IPS-20b (cell line): ENCODE measurements around the gene RITA1.

Experiments used
- H3K27ac ChIP-seq: one replicate; pipeline ENCODE4 v1.5.1; 2013; ENCODE audit warnings: low read length
- H3K27me3 ChIP-seq: 2 replicates; pipeline ENCODE4 v1.6.1; 2013; ENCODE audit warnings: mild to moderate bottlenecking, low read length, inconsistent platforms; ENCODE audit not compliant: insufficient read depth
- H3K36me3 ChIP-seq: 2 replicates; pipeline ENCODE4 v1.6.1; 2013; ENCODE audit warnings: low read depth, mild to moderate bottlenecking, inconsistent platforms, low read length, moderate library complexity; ENCODE audit not compliant: insufficient read depth
- H3K4me1 ChIP-seq: 2 replicates; pipeline ENCODE4 v1.6.1; 2013; ENCODE audit warnings: mild to moderate bottlenecking, control low read depth, inconsistent platforms, low read length, moderate library complexity; ENCODE audit not compliant: insufficient read depth
- H3K4me3 ChIP-seq: 2 replicates; pipeline ENCODE4 v1.5.1; 2013; ENCODE audit warnings: mild to moderate bottlenecking, low read length, inconsistent platforms
- H3K9ac ChIP-seq: 2 replicates; pipeline ENCODE4 v1.6.1; 2013; ENCODE audit warnings: low read depth, mild to moderate bottlenecking, inconsistent platforms, low read length, moderate library complexity
- H3K9me3 ChIP-seq: 2 replicates; pipeline ENCODE4 v1.6.1; 2013; ENCODE audit warnings: mild to moderate bottlenecking, low read depth, low read length, inconsistent platforms; ENCODE audit not compliant: insufficient read depth

Gene RITA1

GRCh38 chr12:113230315-113231234, 45.1 kb downstream of the RITA1 start:
- no peak overlapping the region for H3K27ac ChIP-seq

GRCh38 chr12:113231235-113232088, 45.9 kb downstream of the RITA1 start:
- peaks cover 21% of the 10 kb centered on the region for H3K4me1 ChIP-seq
- peak overlapping the region; percentile 58; the same call in 1 of the 2 replicates for H3K9ac ChIP-seq

More at GRCh38 chr12:113230315-113231234, 45.1 kb downstream of the RITA1 start:
- peaks cover 21% of the 10 kb centered on the region for H3K4me1 ChIP-seq
- H3K36me3 ChIP-seq, result peaks cover 36% of the 10 kb centered on the region
- H3K27me3 ChIP-seq, result no peaks in the 10 kb centered on the region
- no peaks in the 10 kb centered on the region for H3K9me3 ChIP-seq
- no peak overlapping the region for H3K4me3 ChIP-seq
- H3K9ac ChIP-seq, result no peak overlapping the region; the same call in 1 of the 2 replicates

GRCh38 chr12:113232089-113232839, 46.7 kb downstream of the RITA1 start:
- Histone ChIP-seq H3K9me3 (no peaks in the 10 kb centered on the region), H3K27me3 (no peaks in the 10 kb centered on the region), H3K4me1 (peaks cover 21% of the 10 kb centered on the region), H3K27ac (peak overlapping the region; percentile 1), H3K9ac (peak overlapping the region; percentile 58; the same call in 1 of the 2 replicates), H3K4me3 (peak overlapping the region; percentile 43; the same call in 1 of the 2 replicates), H3K36me3 (peaks cover 36% of the 10 kb centered on the region)

More at GRCh38 chr12:113231235-113232088, 45.9 kb downstream of the RITA1 start:
- H3K4me3 ChIP-seq, result no peak overlapping the region
- no peaks in the 10 kb centered on the region for H3K9me3 ChIP-seq
- no peak overlapping the region for H3K27ac ChIP-seq
- no peaks in the 10 kb centered on the region for H3K27me3 ChIP-seq
- H3K36me3 ChIP-seq, result peaks cover 36% of the 10 kb centered on the region

- Histone ChIP-seq H3K9ac (peak overlapping the region; percentile 28; the same call in 1 of the 2 replicates), H3K27me3 (no peaks in the 10 kb centered on the region), H3K4me3 (peak overlapping the region; percentile 43; the same call in 1 of the 2 replicates), H3K36me3 (peaks cover 29% of the 10 kb centered on the region), H3K27ac (peak overlapping the region; percentile 1), H3K9me3 (no peaks in the 10 kb centered on the region), H3K4me1 (peaks cover 21% of the 10 kb centered on the region)
Measured at GRCh38 chr12:113232840-113233585, 47.5 kb downstream of the RITA1 start.

- H3K36me3 ChIP-seq, result peaks cover 20% of the 10 kb centered on the region; the same call in 1 of the 2 replicates
- peak overlapping the region; percentile 24; the same call in 1 of the 2 replicates for H3K9ac ChIP-seq
- H3K4me1 ChIP-seq, result peaks cover 21% of the 10 kb centered on the region
- H3K9me3 ChIP-seq, result no peaks in the 10 kb centered on the region
- H3K27me3 ChIP-seq, result no peaks in the 10 kb centered on the region
- no peak overlapping the region for H3K4me3 ChIP-seq
- H3K27ac ChIP-seq, result no peak overlapping the region
Measured at GRCh38 chr12:113233967-113234366, 48.4 kb downstream of the RITA1 start.

GRCh38 chr12:113234483-113234882, 49.0 kb downstream of the RITA1 start:
- H3K4me1 ChIP-seq, result peaks cover 21% of the 10 kb centered on the region
- peaks cover 19% of the 10 kb centered on the region; the same call in 1 of the 2 replicates for H3K36me3 ChIP-seq
- H3K4me3 ChIP-seq, result no peak overlapping the region
- no peaks in the 10 kb centered on the region for H3K9me3 ChIP-seq
- no peaks in the 10 kb centered on the region for H3K27me3 ChIP-seq
- no peak overlapping the region for H3K9ac ChIP-seq
- H3K27ac ChIP-seq, result no peak overlapping the region

- peaks cover 21% of the 10 kb centered on the region for H3K4me1 ChIP-seq
- H3K27ac ChIP-seq, result no peak overlapping the region
- H3K36me3 ChIP-seq, result peaks cover 10% of the 10 kb centered on the region; the same call in 1 of the 2 replicates
- no peaks in the 10 kb centered on the region for H3K9me3 ChIP-seq
- H3K9ac ChIP-seq, result no peak overlapping the region
- H3K27me3 ChIP-seq, result no peaks in the 10 kb centered on the region
- no peak overlapping the region for H3K4me3 ChIP-seq
Measured at GRCh38 chr12:113235976-113236375, 50.5 kb downstream of the RITA1 start.

GRCh38 chr12:113236539-113237399, 51.2 kb downstream of the RITA1 start:
- Histone ChIP-seq H3K36me3 (peaks cover 5% of the 10 kb centered on the region; the same call in 1 of the 2 replicates), H3K27ac (no peak overlapping the region), H3K4me3 (no peak overlapping the region), H3K4me1 (peaks cover 16% of the 10 kb centered on the region), H3K9me3 (no peaks in the 10 kb centered on the region), H3K9ac (no peak overlapping the region), H3K27me3 (no peaks in the 10 kb centered on the region)

- no peak overlapping the region for H3K9ac ChIP-seq
- H3K36me3 ChIP-seq, result no peaks in the 10 kb centered on the region
- no peaks in the 10 kb centered on the region for H3K9me3 ChIP-seq
- H3K27ac ChIP-seq, result no peak overlapping the region
- H3K4me1 ChIP-seq, result peaks cover 7% of the 10 kb centered on the region; the same call in 1 of the 2 replicates
- H3K4me3 ChIP-seq, result no peak overlapping the region
- H3K27me3 ChIP-seq, result no peaks in the 10 kb centered on the region
Measured at GRCh38 chr12:113237748-113238147, 52.2 kb downstream of the RITA1 start.

GRCh38 chr12:113238309-113238708, 52.8 kb downstream of the RITA1 start:
- Histone ChIP-seq H3K4me1 (peaks cover 3% of the 10 kb centered on the region; the same call in 1 of the 2 replicates), H3K9me3 (no peaks in the 10 kb centered on the region), H3K9ac (no peak overlapping the region), H3K36me3 (no peaks in the 10 kb centered on the region), H3K27me3 (no peaks in the 10 kb centered on the region), H3K27ac (no peak overlapping the region), H3K4me3 (no peak overlapping the region)
